Measurements from ENCODE around the gene HMGB1. TPM values are rescaled to one million over a fixed set of nuclear protein-coding genes. Genes with fewer than 3 reads are reported as not detected.

HMGB1 gene
- total and polyA plus RNA-seq, 2 experiments from 2014 or later = 727 to 2,970 TPM

DNA sequence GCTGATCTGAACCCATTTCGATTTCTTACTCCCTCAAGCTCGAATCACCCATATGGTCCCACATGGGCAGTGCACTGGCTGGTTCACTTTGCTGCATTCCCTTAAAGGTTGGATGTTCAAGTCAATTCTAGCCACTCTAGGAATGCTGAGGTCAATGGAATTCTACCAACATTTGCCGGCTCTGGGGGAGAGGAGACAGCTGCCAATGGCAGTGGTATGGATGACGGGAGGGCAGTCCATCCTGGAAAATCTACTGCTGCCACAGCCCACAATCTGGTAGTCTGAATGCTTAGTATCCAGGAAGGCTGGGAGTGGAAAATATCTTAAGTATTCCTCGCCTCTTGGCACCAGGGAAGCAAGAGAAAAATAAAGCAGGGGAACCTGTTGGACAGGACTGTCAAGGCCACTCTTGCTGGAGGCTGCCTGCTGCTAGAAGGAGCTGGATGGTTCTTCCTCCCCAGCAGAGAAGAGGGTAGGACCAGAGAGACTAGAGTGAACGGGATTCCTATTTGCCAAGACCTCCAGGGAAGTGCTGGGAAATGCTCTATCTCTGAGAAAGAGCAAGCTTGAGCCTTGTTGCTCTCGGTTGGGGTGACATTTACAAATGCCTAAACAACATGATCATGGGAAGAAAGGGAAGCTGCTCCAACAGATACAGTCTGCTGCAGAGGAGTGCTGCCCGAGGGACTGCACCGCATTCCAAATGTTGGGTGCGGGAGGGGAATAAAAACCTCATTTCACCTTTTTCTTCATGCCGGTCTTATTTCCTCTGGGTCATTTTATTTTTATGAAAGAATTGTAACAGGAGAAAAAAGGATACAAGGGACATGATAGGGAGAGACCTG lies 20.7 kb upstream of the HMGB1 start:
- ATAC-seq (peak; percentile 78), DNase-seq (ENCODE audit: low spot score) (peak; percentile 29)
- peak overlapping the region; percentile 12 for H2AFZ ChIP-seq
- no peak for TF ChIP-seq EZH2 (IDR thresholded peaks at IDR 0.05; ENCODE audit: low read depth, unreplicated experiment)
- TF ChIP-seq ETS1 (IDR thresholded peaks at IDR 0.05) = no peak
- TF ChIP-seq CREB1 (CRISPR knock-in tag; IDR thresholded peaks at IDR 0.05; ENCODE audit: low read depth) = no peak
- no peak for TF ChIP-seq STAT1 (IDR thresholded peaks at IDR 0.05; ENCODE audit: unreplicated experiment)
- peaks cover 5% of the 10 kb centered on the region for H3K4me1 ChIP-seq (ENCODE audit: insufficient read depth)
- no peak overlapping the region for H3K4me2 ChIP-seq
- no peaks in the 10 kb centered on the region for H3K27me3 ChIP-seq (ENCODE audit: insufficient read depth)
- Mint-ChIP-seq H3K27ac (no peak overlapping the region), H3K4me3 (no peak overlapping the region), H3K4me1 (peaks cover 12% of the 10 kb centered on the region), H3K36me3 (ENCODE audit: low read depth) (no peaks in the 10 kb centered on the region), H3K27me3 (ENCODE audit: insufficient read depth, low read depth, poor library complexity) (peaks cover 5% of the 10 kb centered on the region), H3K9me3 (no peaks in the 10 kb centered on the region)
- H3K36me3 ChIP-seq (ENCODE audit: insufficient read depth) = no peaks in the 10 kb centered on the region
- no peak overlapping the region for H3K4me3 ChIP-seq
- H4K20me1 ChIP-seq (replicated peaks; ENCODE audit: insufficient read depth) = no peaks in the 10 kb centered on the region
- H3F3A ChIP-seq (replicated peaks; ENCODE audit: low read depth) = no peaks in the 10 kb centered on the region
- no peaks in the 10 kb centered on the region for H3K79me2 ChIP-seq (replicated peaks; ENCODE audit: insufficient read depth)
- no peak overlapping the region; the same call in 1 of the 2 replicates for H3K27ac ChIP-seq (ENCODE audit: low read depth)
- no peaks in the 10 kb centered on the region for H3K9me2 ChIP-seq (ENCODE audit: insufficient read depth)

- Histone ChIP-seq H3F3A (replicated peaks; ENCODE audit: low read depth) (peaks cover 11% of the 10 kb centered on the region), H3K9me2 (ENCODE audit: insufficient read depth) (no peaks in the 10 kb centered on the region), H3K79me2 (replicated peaks; ENCODE audit: insufficient read depth) (no peaks in the 10 kb centered on the region), H3K36me3 (ENCODE audit: insufficient read depth) (no peaks in the 10 kb centered on the region), H3K4me1 (ENCODE audit: insufficient read depth) (peaks cover 38% of the 10 kb centered on the region), H3K27ac (ENCODE audit: low read depth) (no peak overlapping the region), H3K4me2 (no peak overlapping the region), H4K20me1 (replicated peaks; ENCODE audit: insufficient read depth) (no peaks in the 10 kb centered on the region), H3K27me3 (ENCODE audit: insufficient read depth) (no peaks in the 10 kb centered on the region), H3K4me3 (no peak overlapping the region), H2AFZ (peak overlapping the region; percentile 6; the same call in 1 of the 2 replicates)
- Mint-ChIP-seq H3K36me3 (ENCODE audit: low read depth) (no peaks in the 10 kb centered on the region), H3K9me3 (no peaks in the 10 kb centered on the region), H3K27me3 (ENCODE audit: insufficient read depth, low read depth, poor library complexity) (peaks cover 11% of the 10 kb centered on the region), H3K27ac (no peak overlapping the region), H3K4me1 (peaks cover 29% of the 10 kb centered on the region), H3K4me3 (no peak overlapping the region)
- no peak for DNase-seq (ENCODE audit: low spot score)
- ATAC-seq = no peak
- TF ChIP-seq JUNB (IDR thresholded peaks at IDR 0.05; ENCODE audit: unreplicated experiment) = no peak
These were observed 15.6 kb upstream of the HMGB1 start for GRCh38 chr13:30481241-30481760.

DNA sequence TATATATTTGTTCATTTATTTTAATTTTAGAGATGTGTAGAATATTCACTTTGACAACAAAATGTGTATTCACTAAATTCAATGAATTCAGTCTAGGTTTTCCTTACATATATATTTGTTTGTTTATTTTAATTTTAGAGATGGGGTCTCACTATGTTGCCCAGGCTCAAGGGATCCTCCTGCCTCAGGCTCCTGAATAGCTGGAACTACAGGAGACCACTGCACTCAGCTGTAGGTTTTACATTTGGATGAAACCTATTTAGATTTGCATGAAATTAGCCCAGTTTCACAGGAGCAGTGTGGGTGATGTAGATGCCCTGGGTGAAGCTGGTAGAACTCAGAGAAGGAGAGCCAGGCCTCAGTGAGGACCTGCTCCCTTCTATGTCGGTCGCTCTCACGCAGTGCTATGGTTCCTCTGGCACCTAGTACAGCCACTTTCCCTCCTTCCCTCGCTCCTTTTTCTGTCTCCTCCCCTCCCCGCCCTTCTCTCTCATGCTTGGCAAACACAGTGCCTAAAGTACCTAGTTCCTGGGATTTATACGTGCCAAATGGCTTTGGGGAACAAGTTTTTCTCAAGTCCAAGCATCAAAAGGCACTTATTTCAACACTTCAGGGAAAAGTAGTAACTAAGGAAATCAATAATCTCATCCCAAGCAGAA lies 14.7 kb upstream of the HMGB1 start:
- Histone ChIP-seq H3K4me1 (ENCODE audit: insufficient read depth) (peaks cover 36% of the 10 kb centered on the region), H3K4me3 (no peak overlapping the region), H3K27me3 (ENCODE audit: insufficient read depth) (no peaks in the 10 kb centered on the region), H3K27ac (ENCODE audit: low read depth) (no peak overlapping the region), H4K20me1 (replicated peaks; ENCODE audit: insufficient read depth) (no peaks in the 10 kb centered on the region), H2AFZ (0 out of 2 replicates have a peak overlapping the region, but pooled peaks have one; percentile 61), H3K36me3 (ENCODE audit: insufficient read depth) (no peaks in the 10 kb centered on the region), H3F3A (replicated peaks; ENCODE audit: low read depth) (peaks cover 11% of the 10 kb centered on the region), H3K79me2 (replicated peaks; ENCODE audit: insufficient read depth) (no peaks in the 10 kb centered on the region), H3K4me2 (no peak overlapping the region), H3K9me2 (ENCODE audit: insufficient read depth) (no peaks in the 10 kb centered on the region)
- peaks cover 28% of the 10 kb centered on the region for H3K4me1 Mint-ChIP-seq
- no peaks in the 10 kb centered on the region for H3K36me3 Mint-ChIP-seq (ENCODE audit: low read depth)
- no peak overlapping the region for H3K4me3 Mint-ChIP-seq
- peaks cover 11% of the 10 kb centered on the region for H3K27me3 Mint-ChIP-seq (ENCODE audit: insufficient read depth, low read depth, poor library complexity)
- no peaks in the 10 kb centered on the region for H3K9me3 Mint-ChIP-seq
- H3K27ac Mint-ChIP-seq = no peak overlapping the region
- ATAC-seq (no peak), DNase-seq (ENCODE audit: low spot score) (no peak)
- no peak for TF ChIP-seq JUNB (IDR thresholded peaks at IDR 0.05; ENCODE audit: unreplicated experiment)
- TF ChIP-seq REST (IDR thresholded peaks at IDR 0.05; ENCODE audit: unreplicated experiment) = no peak
